GM18868 (cell line): ENCODE data around the gene LGALS7.
"Not testable (repeated sequence)": the region's sequence is repeated elsewhere in the genome, so short reads cannot be mapped to it uniquely, and the experiment has no call there.

ENCODE experiments used
- ATAC-seq: cut with Tn5 transposase; IDR thresholded peaks from one replicate; pipeline ENCODE4 v1.9.1; 2021; ENCODE audit warnings: mild to moderate bottlenecking, moderate library complexity; ENCODE audit not compliant: unreplicated experiment

Gene LGALS7

DNA sequence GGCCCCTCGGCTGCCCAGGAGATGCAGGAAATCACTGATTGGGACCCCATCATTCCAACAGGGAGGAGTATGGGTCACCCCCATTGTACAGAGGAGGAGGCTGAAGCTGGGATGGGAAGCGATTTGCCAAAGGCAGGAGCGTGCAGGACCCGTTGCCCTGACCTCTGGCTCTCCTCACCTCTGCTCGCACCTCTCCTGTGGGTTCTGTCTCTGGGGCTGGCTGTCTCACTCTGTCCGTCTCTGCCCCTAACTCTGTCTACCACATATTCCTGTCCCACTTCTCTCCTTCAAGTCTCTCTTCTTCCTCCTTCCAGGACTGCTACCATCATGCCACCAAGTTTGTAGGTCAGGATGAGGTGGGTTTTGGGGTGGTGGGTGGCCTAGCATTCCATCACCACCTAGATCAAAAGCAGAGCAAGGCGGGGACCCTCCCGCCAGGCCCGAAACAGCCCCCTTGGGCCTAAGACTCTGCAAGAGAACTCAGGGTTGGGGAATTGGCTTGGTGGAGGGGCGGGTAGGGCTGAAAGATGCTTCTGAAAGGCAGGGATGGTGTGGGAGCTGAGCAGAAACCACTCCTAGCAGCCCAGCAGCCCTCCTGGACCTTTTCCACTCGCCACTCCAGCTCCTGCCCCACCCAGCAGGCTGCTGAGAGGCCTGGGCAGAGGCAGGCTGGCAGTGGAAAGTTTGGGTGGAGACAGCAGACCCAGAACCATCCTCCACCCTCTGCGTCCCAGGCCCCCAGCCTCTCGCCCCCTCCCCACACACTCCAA, 1.0 kb upstream of the LGALS7 start:
- no peak for ATAC-seq

DNA sequence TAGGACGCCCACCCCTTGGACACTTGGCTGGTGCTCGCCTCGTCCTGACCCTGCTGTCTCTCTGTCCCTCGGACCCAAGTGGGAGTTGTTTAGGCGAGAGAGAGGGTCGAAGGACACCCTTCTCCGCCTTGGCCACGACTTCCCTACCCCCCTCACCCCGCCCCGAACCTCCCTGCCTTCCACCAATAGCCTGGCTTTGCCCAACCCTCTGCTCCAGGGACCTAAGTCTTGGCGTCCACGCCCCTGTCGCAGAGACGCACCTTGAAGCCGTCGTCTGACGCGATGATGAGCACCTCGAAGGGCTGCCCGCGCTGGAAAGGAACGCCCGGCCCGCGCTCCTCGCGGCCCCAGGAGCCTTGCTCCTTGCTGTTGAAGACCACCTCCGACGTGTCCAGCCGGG, 1.7 kb downstream of the LGALS7 start:
- ATAC-seq: not testable (repeated sequence)

DNA sequence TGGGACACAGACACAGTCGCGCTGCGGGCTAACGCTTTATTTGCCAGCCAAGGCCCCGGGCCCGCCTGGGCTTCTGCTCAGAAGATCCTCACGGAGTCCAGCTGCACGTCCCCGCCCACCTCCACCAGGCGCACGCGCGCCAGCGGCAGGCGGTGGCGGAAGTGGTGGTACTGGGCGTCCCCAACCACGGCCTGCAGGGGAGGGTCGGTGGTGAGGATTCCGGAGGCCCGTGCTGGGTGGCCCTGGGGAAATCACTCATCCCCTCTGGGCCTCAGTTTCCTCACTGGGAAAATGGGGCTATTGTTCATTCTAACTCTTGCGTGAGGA, 2.4 kb downstream of the LGALS7 start:
- ATAC-seq: peak; percentile 69

DNA sequence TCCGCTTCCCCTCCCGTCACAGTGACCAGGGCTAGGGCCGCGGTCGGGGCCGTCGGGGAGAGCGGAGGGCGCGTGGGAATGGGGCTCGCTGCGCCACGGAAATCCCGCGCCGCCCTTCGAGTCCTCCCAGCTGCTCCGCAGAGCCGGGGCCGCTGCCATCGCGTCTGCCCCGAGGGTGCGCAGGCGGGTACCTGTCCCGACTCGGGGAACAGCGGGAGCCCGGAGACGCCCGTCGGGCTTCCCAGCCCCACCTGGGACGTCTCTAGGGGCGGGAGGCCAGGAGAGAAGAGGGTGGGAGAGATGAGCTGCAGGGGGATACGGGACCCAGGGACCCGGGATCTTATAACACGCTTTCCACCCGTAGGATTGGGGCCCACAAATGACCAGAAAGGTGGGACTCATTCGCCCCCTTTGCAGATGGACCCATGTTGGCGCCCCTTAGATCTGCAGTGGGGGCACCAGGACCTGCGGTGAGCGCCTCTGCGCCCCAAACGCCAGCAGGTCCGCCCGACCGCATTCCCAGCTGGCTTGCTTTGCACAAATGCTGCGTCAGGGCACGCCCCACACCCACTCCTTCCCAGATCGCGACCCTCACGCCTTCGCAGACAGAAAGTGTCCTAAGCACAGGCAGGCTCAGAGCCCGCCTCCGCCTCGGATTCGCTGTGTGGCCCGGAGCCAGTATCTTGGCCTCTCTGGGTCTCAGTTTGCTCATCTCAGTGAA, 2.9 kb downstream of the LGALS7 start:
- peak; percentile 22 for ATAC-seq

DNA sequence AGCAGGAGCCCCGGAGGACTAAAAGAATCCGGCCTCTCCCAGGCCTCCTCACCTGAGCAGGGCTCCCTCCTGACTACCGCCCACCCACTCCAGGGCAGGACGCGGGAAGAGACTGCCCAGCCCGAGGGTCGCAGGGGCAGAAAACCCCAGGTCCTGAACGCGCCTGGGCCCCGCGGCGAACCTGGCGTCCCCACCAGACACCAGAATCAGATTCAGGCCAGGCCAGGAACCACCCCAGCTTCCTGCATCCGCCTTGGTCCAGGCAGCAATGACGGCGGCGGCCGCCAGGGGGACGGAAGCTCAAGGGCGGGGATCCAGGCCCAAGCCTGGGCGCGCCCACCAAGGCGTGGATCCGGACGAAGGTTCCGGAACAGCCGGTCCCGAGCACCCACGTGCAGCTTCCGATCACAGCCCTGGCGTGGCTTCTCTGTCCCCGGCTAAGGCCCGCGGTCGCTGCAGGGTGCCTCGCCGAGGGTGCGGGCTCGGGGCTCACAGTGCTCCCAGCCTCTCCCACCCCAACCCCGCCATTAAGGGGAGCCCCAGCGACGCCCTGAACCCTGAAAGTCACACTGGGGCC, 3.6 kb downstream of the LGALS7 start:
- peak; percentile 71 for ATAC-seq

DNA sequence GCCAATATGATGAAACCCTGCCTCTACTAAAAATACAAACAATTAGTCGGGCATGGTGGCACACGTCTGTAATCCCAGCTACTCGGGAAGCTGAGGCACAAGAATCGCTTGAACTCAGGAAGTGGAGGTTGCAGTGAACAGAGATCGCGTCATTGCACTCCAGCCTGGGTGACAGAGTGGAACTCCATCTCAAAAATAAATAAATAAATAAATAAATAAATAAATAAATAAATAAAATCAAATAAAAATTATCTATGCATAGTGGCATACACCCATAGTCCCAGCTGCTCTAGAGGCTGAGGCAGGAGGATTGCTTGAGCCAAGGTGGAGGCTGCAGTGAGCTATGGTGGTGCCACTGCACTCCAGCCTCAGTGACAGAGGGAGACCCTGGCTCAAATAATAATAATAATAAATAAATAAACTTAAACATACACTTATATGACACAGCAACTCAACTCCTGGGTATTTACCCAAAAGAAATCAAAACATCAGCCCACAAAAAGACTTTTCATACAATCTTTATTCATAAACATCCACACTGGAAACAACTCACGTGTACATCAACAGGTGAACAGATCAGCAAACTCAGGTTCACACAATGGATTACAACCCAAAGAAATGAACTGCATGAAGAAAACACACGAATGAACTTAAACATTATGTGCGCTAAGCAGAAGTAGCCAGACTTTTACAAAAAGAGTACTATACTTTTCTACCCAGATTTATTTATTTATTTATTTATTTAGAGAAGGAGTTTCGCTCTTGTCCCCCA, 6.9 kb downstream of the LGALS7 start:
- no peak for ATAC-seq

DNA sequence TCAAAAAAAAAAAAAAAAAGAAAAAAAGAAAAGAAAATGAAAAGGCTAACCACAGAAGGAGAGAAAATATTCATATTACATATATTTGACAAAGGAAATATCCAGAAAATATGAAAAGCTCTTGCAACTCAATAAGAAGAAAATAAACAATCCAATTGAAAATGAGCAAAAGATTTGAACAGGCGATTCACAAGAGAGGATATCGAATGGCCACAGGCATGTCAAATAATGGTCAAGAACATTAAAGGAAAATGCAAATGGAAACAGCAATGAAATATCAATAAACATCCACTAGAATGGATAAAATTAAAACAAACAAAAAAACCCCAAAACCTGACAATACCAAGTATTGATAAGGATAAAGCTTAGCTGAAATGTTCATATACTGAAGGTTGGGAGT, 8.1 kb downstream of the LGALS7 start:
- ATAC-seq: no peak

DNA sequence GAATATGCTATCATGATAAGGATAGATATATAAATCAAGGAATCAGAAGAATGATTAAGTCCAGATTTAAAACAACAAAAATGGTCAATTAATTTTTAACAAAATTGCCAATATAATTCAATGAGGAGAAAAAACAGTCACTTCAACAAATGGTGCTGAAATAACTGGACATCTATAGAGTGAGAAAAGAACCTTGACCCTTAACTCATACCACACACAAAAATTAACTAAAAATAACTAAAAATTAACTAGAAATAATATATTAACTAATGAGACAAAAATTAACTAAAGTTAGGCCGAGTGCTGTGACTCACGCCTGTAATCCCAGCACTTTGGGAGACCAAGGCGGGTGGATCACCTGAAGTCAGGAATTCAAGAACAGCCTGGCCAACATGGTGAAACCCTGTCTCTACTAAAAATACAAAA, 9.5 kb downstream of the LGALS7 start:
- no peak for ATAC-seq

DNA sequence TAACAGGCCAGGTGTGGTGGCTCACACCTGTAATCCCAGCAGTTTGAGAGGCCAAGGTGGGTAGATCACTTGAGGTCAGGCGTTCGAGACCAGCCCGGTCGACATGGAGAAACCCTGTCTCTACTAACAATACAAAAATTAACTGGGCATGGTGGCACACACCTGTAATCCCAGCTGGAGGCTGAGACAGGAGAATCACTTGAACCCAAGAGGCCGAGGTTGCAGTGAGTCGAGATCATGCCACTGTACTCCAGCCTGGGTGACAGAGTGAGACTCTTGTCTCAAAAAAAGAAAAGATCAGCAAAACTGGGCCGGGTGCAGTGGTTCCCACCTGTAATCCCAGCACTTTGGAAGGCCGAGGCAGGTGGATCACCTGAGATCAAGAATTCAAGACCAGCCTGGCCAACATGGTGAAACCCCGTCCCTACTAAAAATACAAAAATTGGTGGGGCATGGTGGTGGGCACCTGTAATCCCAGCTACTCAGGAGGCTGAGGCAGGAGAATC, 11.4 kb downstream of the LGALS7 start:
- ATAC-seq: not testable (repeated sequence)

DNA sequence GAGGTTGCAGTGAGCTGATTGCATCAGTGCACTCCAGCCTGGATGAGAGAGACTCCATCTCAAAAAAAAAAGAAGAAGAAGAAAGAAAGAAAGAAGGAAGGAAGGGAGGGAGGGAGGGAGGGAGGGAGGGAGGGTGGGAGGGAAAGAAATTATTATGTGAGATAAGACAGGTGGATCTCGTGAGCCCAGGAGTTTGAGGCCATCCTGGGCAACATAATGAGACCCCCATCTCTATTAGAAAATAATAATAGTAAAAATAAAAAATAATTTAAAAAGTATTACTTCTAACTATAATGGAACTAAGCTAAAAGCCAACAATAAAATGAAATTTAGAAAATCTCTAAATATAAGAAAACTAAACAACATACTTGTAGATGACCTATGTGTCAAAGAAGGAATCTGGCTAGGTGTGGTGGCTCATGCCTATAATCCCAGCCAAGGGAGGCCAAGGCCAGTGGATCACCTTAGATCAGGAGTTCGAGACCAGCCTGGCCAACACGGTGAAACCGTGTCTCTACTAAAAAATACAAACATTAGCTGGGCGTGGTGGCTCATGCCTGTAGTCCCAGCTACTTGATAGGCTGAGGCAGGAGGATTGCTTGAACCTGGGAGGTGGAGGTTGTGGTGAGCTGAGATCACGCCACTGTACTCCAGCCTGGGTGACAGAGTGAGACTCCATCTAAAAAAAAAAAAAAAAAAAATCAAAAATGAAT, 12.4 kb downstream of the LGALS7 start:
- not testable (repeated sequence) for ATAC-seq

DNA sequence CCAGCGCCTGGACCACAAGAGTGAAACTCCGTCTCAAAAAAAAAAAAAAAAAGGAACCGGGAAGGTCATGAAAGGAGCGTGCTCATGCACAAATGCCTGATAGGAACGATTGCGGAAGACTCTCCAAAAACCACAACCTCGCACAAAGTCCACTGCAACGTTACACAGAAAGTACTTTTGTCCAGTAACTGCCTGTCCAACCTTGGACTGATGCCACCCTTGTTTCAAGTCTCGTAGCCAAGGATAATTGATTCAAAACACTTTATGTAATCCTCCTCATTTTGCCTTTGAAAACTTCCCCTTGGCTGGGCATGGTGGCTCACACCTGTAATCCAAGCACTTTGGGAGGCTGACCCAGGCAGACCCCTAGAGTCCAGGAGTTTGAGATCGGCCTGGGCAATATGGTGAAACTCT, 13.7 kb downstream of the LGALS7 start:
- no peak for ATAC-seq

DNA sequence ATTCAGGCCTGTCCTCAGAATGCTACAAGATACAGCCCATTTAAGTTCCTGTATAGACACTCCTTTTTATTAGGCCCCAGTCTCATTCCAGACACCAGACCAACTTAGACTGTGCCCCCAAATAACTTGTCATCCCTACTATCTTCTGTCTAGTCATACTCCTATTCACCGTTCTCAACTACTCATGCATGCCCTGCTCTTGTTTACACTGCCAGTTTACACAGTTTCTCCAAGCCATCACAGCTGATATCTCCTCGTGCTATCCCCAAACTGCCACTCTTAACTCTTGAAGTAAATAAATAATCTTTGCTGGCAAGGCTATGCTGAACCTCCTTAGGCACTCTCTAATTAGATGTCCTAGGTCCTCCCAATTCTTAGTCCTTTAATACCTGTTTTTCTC, 19.1 kb downstream of the LGALS7 start:
- not testable (repeated sequence) for ATAC-seq

DNA sequence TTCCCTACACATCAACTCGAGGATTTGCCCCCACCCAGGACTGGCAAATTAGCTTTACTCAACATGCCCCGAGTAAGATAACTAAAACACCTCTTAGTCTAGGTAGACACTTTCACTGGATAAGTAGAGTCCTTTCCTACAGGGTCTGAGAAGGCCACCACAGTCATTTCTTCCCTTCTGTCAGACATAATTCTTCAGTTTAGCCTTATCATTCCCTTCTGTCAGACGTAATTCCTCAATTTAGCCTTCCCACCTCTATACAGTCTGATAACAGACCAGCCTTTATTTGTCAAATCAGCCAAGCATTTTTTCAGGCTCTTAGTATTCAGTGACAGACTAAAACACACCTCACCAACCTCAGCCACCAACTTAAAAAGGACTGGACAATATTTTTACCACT, 19.5 kb downstream of the LGALS7 start:
- not testable (repeated sequence) for ATAC-seq

DNA sequence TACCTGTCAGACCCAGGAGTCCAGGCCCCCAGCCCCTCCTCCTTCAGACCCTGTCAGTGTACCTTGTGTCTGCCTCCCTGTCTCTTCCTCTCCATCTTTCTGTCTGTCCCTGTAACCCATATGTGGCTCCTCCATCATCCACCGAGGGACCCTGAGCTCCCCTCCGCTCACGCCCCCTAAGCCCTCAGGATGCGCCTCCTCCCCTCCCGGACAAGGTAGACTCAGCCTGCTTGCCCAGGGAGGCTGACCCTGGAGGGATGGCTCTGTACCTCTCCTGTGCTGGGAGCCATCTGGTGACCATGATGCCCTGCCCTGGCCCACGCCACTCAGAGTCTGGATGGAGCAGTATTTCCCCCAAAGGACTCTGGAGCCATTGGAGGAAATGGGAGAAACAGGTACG, 28.0 kb downstream of the LGALS7 start:
- ATAC-seq: no peak

DNA sequence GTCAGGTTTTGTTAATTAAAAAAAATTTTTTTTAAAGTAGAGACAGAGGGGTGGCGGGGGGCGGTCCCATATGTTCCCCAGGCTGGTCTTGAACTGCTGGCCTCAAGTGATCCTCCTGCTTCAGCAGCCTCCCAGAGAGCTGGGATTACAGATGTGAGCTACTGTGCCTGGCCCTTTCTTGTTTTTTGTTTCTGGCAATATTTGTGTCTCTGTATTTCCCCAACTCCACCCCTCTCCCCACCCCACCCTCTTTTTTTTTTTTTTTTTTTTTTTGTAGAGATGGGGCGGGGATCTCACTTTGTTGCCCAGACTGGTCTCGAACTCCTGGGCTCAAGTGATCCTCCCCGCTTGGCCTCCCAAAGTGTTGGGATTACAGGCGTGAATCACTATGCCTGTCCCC, 28.4 kb downstream of the LGALS7 start:
- ATAC-seq: no peak

DNA sequence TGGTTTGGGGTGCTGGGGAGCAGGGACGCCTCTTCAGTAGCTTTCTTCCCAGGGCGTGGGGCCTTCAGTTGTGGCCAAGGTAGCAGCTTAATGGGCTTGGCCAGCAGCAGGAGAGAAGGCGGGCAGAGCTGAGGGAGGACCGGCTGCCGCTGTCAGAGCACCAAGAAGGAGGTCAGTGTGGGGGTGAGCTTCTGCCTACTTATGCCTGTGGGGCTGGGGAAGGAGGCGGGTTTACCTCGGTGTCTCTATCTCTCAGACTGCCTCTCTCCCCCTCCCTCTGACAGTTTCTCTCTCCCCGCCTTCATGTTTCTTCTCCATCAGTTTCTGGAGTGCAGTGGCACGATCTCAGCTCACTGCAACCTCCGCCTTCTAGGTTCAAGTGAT, 29.0 kb downstream of the LGALS7 start, which contains the start of gene CAPN12:
TSS of gene CAPN12 (minus strand) at position 177 of the 384 bp plus-strand sequence. CDS start 309 bp downstream, outside the sequence.
- no peak for ATAC-seq

DNA sequence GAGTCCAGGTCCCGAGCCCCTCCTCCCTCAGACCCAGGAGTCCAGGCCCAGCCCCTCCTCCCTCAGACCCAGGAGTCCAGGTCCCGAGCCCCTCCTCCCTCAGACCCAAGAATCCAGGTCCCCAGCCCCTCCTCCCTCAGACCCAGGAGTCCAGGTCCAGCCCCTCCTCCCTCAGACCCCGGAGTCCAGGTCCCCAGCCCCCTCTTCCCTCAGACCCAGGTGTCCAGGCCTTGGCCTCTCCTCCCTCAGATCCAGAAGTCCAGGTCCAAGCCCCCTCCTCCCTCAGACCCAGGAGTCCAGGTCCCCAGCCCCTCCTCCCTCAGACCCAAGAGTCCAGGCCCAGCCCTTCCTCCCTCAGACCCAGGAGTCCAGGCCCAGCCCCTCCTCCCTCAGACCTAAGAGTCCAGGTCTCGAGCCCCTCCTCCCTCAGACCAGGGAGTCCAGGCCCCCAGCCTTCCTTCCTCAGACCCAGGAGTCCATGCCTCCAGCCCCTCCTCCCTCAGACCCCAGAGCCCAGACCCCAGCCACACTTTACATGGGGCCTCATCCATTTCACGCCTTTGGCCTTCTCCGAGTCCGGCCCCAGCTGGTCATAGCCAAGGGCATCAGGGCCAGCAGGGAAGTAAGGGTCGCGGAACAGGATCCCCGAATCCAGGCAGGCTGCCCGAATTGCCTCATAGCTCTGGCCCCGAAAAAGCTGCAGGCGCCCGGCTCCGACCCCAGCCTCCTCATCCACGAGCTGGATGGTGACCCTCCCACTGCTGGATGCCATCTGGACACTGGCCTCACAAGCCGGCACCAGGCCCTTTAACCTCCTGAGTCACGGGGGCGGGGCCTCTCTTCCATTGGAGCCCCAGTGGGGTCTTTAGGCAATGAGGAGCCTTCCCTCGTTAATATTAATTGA, 29.7 kb downstream of the LGALS7 start:
- ATAC-seq: no peak

DNA sequence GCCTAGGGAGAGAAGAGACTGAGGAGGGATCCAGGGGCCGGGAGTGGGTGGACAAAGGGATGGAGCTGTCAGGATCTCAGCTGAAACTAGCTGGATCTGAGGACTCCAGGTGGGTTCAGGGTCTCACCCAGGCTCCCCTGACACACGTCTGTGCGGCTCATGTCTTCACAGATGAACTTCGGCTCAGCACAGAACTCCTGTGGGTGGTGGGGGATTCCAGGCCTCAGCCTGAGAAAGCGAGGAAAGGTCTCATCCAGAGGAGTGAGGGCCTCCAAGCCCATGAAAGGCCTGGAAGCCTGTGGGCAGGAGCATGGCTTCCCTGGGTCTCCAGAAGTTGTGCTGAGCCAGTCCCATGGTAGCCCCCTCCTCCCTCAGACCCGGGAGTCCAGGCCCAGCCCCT, 30.4 kb downstream of the LGALS7 start:
- no peak for ATAC-seq

DNA sequence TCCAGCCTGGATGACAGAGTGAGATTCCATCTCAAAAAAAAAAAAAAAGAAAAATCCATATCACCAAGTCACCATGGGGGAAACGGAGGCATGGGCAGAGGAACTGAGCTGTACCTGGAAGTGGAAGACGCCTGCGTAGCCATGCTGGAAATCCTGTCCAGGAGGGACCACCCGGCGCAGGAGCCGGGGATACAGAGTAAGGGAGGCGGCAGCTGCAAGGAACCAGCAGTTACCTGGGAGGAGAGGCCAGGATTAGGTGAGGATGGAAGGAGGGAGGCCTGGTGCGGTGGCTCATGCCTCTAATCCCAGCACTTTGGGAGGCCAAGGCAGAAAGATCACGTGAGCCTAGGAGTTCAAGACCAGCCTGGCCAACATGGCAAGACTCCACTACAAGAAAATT, 31.0 kb downstream of the LGALS7 start:
- ATAC-seq: no peak
